ENCODE data around the gene OXA1L. TPM values are rescaled to one million over a fixed set of nuclear protein-coding genes. Genes with fewer than 3 reads are reported as not detected.
A peak's percentile ranks its signal among the peaks of the same experiment; 100 is the strongest.

OXA1L gene
- total and polyA plus RNA-seq, 4 donors, result 60.0 to 123 (median 72.1) TPM

GRCh38 chr14:22808388-22809209 lies 42.1 kb downstream of the OXA1L start:
- intact Hi-C loops (cut with DNase I), result no loop called here
- Histone ChIP-seq H3K27me3 (ENCODE audit: control insufficient read depth in 1 of 2, insufficient read depth in 2 of 2, low read length in 1 of 2) (no peaks in the 10 kb centered on the region), H3K9me3 (ENCODE audit: control insufficient read depth, low read length) (no peaks in the 10 kb centered on the region), H3K4me1 (ENCODE audit: control insufficient read depth in 1 of 2, insufficient read depth in 2 of 2, low read length in 2 of 2) (peaks cover 0 to 1% of the 10 kb centered on the region in 2 donors), H3K4me3 (ENCODE audit: low read length in 2 of 2) (no peak overlapping the region), H3K27ac (ENCODE audit: low read depth in 1 of 2, low read length in 2 of 2) (no peak overlapping the region), H3K36me3 (ENCODE audit: control insufficient read depth in 1 of 2, insufficient read depth in 2 of 2, low read length in 1 of 2) (no peaks in the 10 kb centered on the region)
- WGBS, 2 donors, result 89 to 91% methylated on average over 5 of the region's 5 CpGs
- no peak for DNase-seq
- no peak for ATAC-seq (ENCODE audit: low FRiP score)

- intact Hi-C loops (cut with DNase I), result loop anchor here in 1 of 2 donors (10.0 kb wide), 2 partner anchors 157 to 247 kb away; no protein-coding TSS in a partner anchor
- WGBS, 2 donors, result 6 to 28% methylated on average over 2 of the region's 2 CpGs
- ATAC-seq (ENCODE audit: low FRiP score), result no peak
Observed at GRCh38 chr14:22811722-22812121, 45.2 kb downstream of the OXA1L start.

GRCh38 chr14:22812744-22813143 lies 46.3 kb downstream of the OXA1L start:
- ATAC-seq (ENCODE audit: low FRiP score), result no peak
- H3K9me3 ChIP-seq (ENCODE audit: control insufficient read depth, low read length), result no peaks in the 10 kb centered on the region
- intact Hi-C loops (cut with DNase I), result loop anchor here in 1 of 2 donors (10.0 kb wide), 2 partner anchors 158 to 248 kb away; no protein-coding TSS in a partner anchor
- WGBS, 2 donors, result 86 to 93% methylated on average over 4 of the region's 4 CpGs
- no peak for DNase-seq
- no peak overlapping the region for H3K27ac ChIP-seq (ENCODE audit: low read depth in 1 of 2, low read length in 2 of 2)
- peaks cover 0 to 1% of the 10 kb centered on the region in 2 donors for H3K4me1 ChIP-seq (ENCODE audit: control insufficient read depth in 1 of 2, insufficient read depth in 2 of 2, low read length in 2 of 2)
- H3K27me3 ChIP-seq (ENCODE audit: control insufficient read depth in 1 of 2, insufficient read depth in 2 of 2, low read length in 1 of 2), result no peaks in the 10 kb centered on the region
- no peak overlapping the region for H3K4me3 ChIP-seq (ENCODE audit: low read length in 2 of 2)
- no peaks in the 10 kb centered on the region for H3K36me3 ChIP-seq (ENCODE audit: control insufficient read depth in 1 of 2, insufficient read depth in 2 of 2, low read length in 1 of 2)

More at GRCh38 chr14:22811722-22812121, 45.2 kb downstream of the OXA1L start:
- Histone ChIP-seq H3K27ac (ENCODE audit: low read depth in 1 of 2, low read length in 2 of 2) (no peak overlapping the region), H3K36me3 (ENCODE audit: control insufficient read depth in 1 of 2, insufficient read depth in 2 of 2, low read length in 1 of 2) (no peaks in the 10 kb centered on the region), H3K4me1 (ENCODE audit: control insufficient read depth in 1 of 2, insufficient read depth in 2 of 2, low read length in 2 of 2) (peaks cover 0 to 1% of the 10 kb centered on the region in 2 donors), H3K9me3 (ENCODE audit: control insufficient read depth, low read length) (no peaks in the 10 kb centered on the region), H3K27me3 (ENCODE audit: control insufficient read depth in 1 of 2, insufficient read depth in 2 of 2, low read length in 1 of 2) (no peaks in the 10 kb centered on the region), H3K4me3 (ENCODE audit: low read length in 2 of 2) (no peak overlapping the region)
- DNase-seq, result no peak

GRCh38 chr14:22813145-22813544 lies 46.7 kb downstream of the OXA1L start:
- intact Hi-C loops (cut with DNase I), result loop anchor here in 1 of 2 donors (10.0 kb wide), 2 partner anchors 158 to 248 kb away; no protein-coding TSS in a partner anchor
- no peak overlapping the region for H3K4me3 ChIP-seq (ENCODE audit: low read length in 2 of 2)
- H3K27ac ChIP-seq (ENCODE audit: low read depth in 1 of 2, low read length in 2 of 2), result no peak overlapping the region
- no peaks in the 10 kb centered on the region for H3K9me3 ChIP-seq (ENCODE audit: control insufficient read depth, low read length)
- H3K4me1 ChIP-seq (ENCODE audit: control insufficient read depth in 1 of 2, insufficient read depth in 2 of 2, low read length in 2 of 2), result peaks cover 0 to 1% of the 10 kb centered on the region in 2 donors
- ATAC-seq (ENCODE audit: low FRiP score) (no peak), DNase-seq (no peak)
- WGBS, 2 donors, result 84 to 86% methylated on average over 9 of the region's 9 CpGs
- no peaks in the 10 kb centered on the region for H3K36me3 ChIP-seq (ENCODE audit: control insufficient read depth in 1 of 2, insufficient read depth in 2 of 2, low read length in 1 of 2)
- no peaks in the 10 kb centered on the region for H3K27me3 ChIP-seq (ENCODE audit: control insufficient read depth in 1 of 2, insufficient read depth in 2 of 2, low read length in 1 of 2)

- no peaks in the 10 kb centered on the region for H3K9me3 ChIP-seq (ENCODE audit: control insufficient read depth, low read length)
- H3K36me3 ChIP-seq (ENCODE audit: control insufficient read depth in 1 of 2, insufficient read depth in 2 of 2, low read length in 1 of 2), result no peaks in the 10 kb centered on the region
- H3K4me3 ChIP-seq (ENCODE audit: low read length in 2 of 2), result no peak overlapping the region
- intact Hi-C loops (cut with DNase I), result loop anchor here in 1 of 2 donors (10.0 kb wide), 2 partner anchors 160 to 250 kb away; no protein-coding TSS in a partner anchor
- 80 to 88% methylated on average over 7 of the region's 7 CpGs for WGBS, 2 donors
- no peak for DNase-seq
- no peaks in the 10 kb centered on the region for H3K27me3 ChIP-seq (ENCODE audit: control insufficient read depth in 1 of 2, insufficient read depth in 2 of 2, low read length in 1 of 2)
- no peak for ATAC-seq (ENCODE audit: low FRiP score)
- H3K27ac ChIP-seq (ENCODE audit: low read depth in 1 of 2, low read length in 2 of 2), result no peak overlapping the region
- peaks cover 0 to 1% of the 10 kb centered on the region in 2 donors for H3K4me1 ChIP-seq (ENCODE audit: control insufficient read depth in 1 of 2, insufficient read depth in 2 of 2, low read length in 2 of 2)
Observed at GRCh38 chr14:22814373-22814772, 47.9 kb downstream of the OXA1L start.

GRCh38 chr14:22814941-22815713 lies 48.6 kb downstream of the OXA1L start, which contains the start of gene SLC7A7:
TSS of gene SLC7A7 (minus strand) at chr14:22815435. CDS start at chr14:22813398, 2,037 bp downstream.
- no peak within 1 kb of the TSS for H3K4me3 ChIP-seq (ENCODE audit: low read length in 2 of 2)
- H3K4me1 ChIP-seq (ENCODE audit: control insufficient read depth in 1 of 2, insufficient read depth in 2 of 2, low read length in 2 of 2), result no peaks in the 10 kb centered on the region
- H3K27me3 ChIP-seq (ENCODE audit: control insufficient read depth in 1 of 2, insufficient read depth in 2 of 2, low read length in 1 of 2), result no peaks in the 10 kb centered on the region
- no peak for ATAC-seq (ENCODE audit: low FRiP score)
- intact Hi-C loops (cut with DNase I), result loop anchor here in 1 of 2 donors (5.0 to 10.0 kb wide), 3 partner anchors 48 to 250 kb away; partner anchors contain the start of gene OXA1L
- no peak for DNase-seq
- 52 to 63% methylated on average over 10 of the region's 10 CpGs for WGBS, 2 donors
- H3K27ac ChIP-seq (ENCODE audit: low read depth in 1 of 2, low read length in 2 of 2), result peak within 1 kb of the TSS in 1 of 2 donors; percentile 30
- no peaks in the 10 kb centered on the region for H3K36me3 ChIP-seq (ENCODE audit: control insufficient read depth in 1 of 2, insufficient read depth in 2 of 2, low read length in 1 of 2)
- H3K9me3 ChIP-seq (ENCODE audit: control insufficient read depth, low read length), result no peaks in the 10 kb centered on the region

GRCh38 chr14:22819151-22819988 lies 52.9 kb downstream of the OXA1L start:
- Histone ChIP-seq H3K4me1 (ENCODE audit: control insufficient read depth in 1 of 2, insufficient read depth in 2 of 2, low read length in 2 of 2) (no peaks in the 10 kb centered on the region), H3K9me3 (ENCODE audit: control insufficient read depth, low read length) (no peaks in the 10 kb centered on the region), H3K27me3 (ENCODE audit: control insufficient read depth in 1 of 2, insufficient read depth in 2 of 2, low read length in 1 of 2) (no peaks in the 10 kb centered on the region), H3K36me3 (ENCODE audit: control insufficient read depth in 1 of 2, insufficient read depth in 2 of 2, low read length in 1 of 2) (no peaks in the 10 kb centered on the region), H3K27ac (ENCODE audit: low read depth in 1 of 2, low read length in 2 of 2) (peak overlapping the region; percentile 62 to 68), H3K4me3 (ENCODE audit: low read length in 2 of 2) (no peak overlapping the region)
- DNase-seq (peak in 1 of 2 donors; percentile 86), ATAC-seq (ENCODE audit: low FRiP score) (peak; percentile 65)
- 8 to 11% methylated on average over 9 to 10 of the region's 10 CpGs for WGBS, 2 donors
- intact Hi-C loops (cut with DNase I), result loop anchor here in 1 of 2 donors (5.0 to 10.0 kb wide), 3 partner anchors 52 to 255 kb away; partner anchors contain the start of gene OXA1L

GRCh38 chr14:22820731-22821130 lies 54.2 kb downstream of the OXA1L start:
- no peak overlapping the region for H3K27ac ChIP-seq (ENCODE audit: low read depth in 1 of 2, low read length in 2 of 2)
- DNase-seq, result no peak
- WGBS, 2 donors, result 92% methylated on average over 1 of the region's 1 CpG
- no peaks in the 10 kb centered on the region for H3K9me3 ChIP-seq (ENCODE audit: control insufficient read depth, low read length)
- H3K4me1 ChIP-seq (ENCODE audit: control insufficient read depth in 1 of 2, insufficient read depth in 2 of 2, low read length in 2 of 2), result peaks cover 0 to 3% of the 10 kb centered on the region in 2 donors
- no peak for ATAC-seq (ENCODE audit: low FRiP score)
- H3K36me3 ChIP-seq (ENCODE audit: control insufficient read depth in 1 of 2, insufficient read depth in 2 of 2, low read length in 1 of 2), result no peaks in the 10 kb centered on the region
- H3K4me3 ChIP-seq (ENCODE audit: low read length in 2 of 2), result no peak overlapping the region
- H3K27me3 ChIP-seq (ENCODE audit: control insufficient read depth in 1 of 2, insufficient read depth in 2 of 2, low read length in 1 of 2), result no peaks in the 10 kb centered on the region
- intact Hi-C loops (cut with DNase I), result no loop called here

All from aorta (tissue), 5 donors.